Loucy (cell line): ENCODE results near the gene ARID2.

Experiments used
- CTCF ChIP-seq: fragments of 200-600 bp; sonication (generic); conservative IDR thresholded peaks from 2 replicates; pipeline ENCODE4 v1.5.1; 2014; ENCODE audit warnings: mild to moderate bottlenecking, antibody characterized with exemption, low read length
- EZH2phosphoT487 ChIP-seq: fragments of 200-600 bp; IDR thresholded peaks from 2 replicates; pipeline ENCODE4 v1.6.1; 2018; ENCODE audit warnings: antibody characterized with exemption, mild to moderate bottlenecking, moderate library complexity, borderline replicate concordance

GRCh38 chr12:45907955-45908354 is 178.4 kb downstream of the ARID2 start:
- TF ChIP-seq CTCF (no peak), EZH2phosphoT487 (no peak)
